D721Med (cell line): ENCODE measurements around the gene FBXO31.

Experiments
- DNase-seq: peaks from one replicate; pipeline ENCODE4 v3.0.0; 2011; ENCODE audit warnings: low spot score; ENCODE audit not compliant: insufficient read length
- FAIRE-seq: peaks from 2 replicates; lab custom pipeline; 2011; peaks lifted over from hg19 to GRCh38; lab: Jason Lieb, UNC
- CTCF ChIP-seq: IDR thresholded peaks from 2 replicates; pipeline ENCODE4 v1.5.1; 2012; ENCODE audit warnings: mild to moderate bottlenecking, control low read depth; ENCODE audit not compliant: insufficient read depth; ENCODE audit errors: missing control alignments

Gene FBXO31

GRCh38 chr16:87295661-87296531 is 87.7 kb downstream of the FBXO31 start:
- no peak for TF ChIP-seq CTCF
- FAIRE-seq (no peak), DNase-seq (no peak)

GRCh38 chr16:87295259-87295658 is 88.3 kb downstream of the FBXO31 start:
- DNase-seq (no peak), FAIRE-seq (no peak)
- no peak for TF ChIP-seq CTCF

- FAIRE-seq (no peak), DNase-seq (no peak)
- TF ChIP-seq CTCF, result no peak
These were observed 89.6 kb downstream of the FBXO31 start for GRCh38 chr16:87293990-87294389.

GRCh38 chr16:87291944-87292343 is 91.6 kb downstream of the FBXO31 start:
- DNase-seq (no peak), FAIRE-seq (no peak)
- TF ChIP-seq CTCF, result no peak

- DNase-seq (no peak), FAIRE-seq (no peak)
- no peak for TF ChIP-seq CTCF
These were observed 94.7 kb downstream of the FBXO31 start for GRCh38 chr16:87288753-87289362.

GRCh38 chr16:87286839-87287626 is 96.5 kb downstream of the FBXO31 start:
- TF ChIP-seq CTCF, result no peak
- DNase-seq, result no peak
- no peak for FAIRE-seq
